HepG2 (cell line): ENCODE measurements around the gene ACP5. TPM values are rescaled to one million over a fixed set of nuclear protein-coding genes. Genes with fewer than 3 reads are reported as not detected.
A peak's percentile ranks its signal among the peaks of the same experiment; 100 is the strongest.

Source experiments
- ATF7-NPFF ChIP-seq: sonication (generic); formaldehyde crosslinking; IDR thresholded peaks from 2 replicates; pipeline ENCODE4 v1.8.1; 2023; ENCODE audit warnings: mild to moderate bottlenecking, low read depth, missing genetic modification reagents, moderate library complexity
- CEBPZ ChIP-seq: IDR thresholded peaks from 2 replicates; pipeline ENCODE4 v1.6.1; 2012; ENCODE audit warnings: low read length, improper control_type of control experiment
- FOXK1 ChIP-seq: sonication (generic); formaldehyde crosslinking; IDR thresholded peaks from 2 replicates; pipeline ENCODE4 v1.4.0; 2020; ENCODE audit warnings: low read depth, missing genetic modification reagents, borderline replicate concordance
- NONO ChIP-seq, 2 experiments: fragments of 450-650 bp in 1 of 2; sonication (generic) in 1 of 2; formaldehyde crosslinking in 1 of 2; IDR thresholded peaks in 1 of 2; conservative IDR thresholded peaks in 1 of 2; 2 replicates each; pipeline versions ENCODE4 v1.6.1 to v1.8.0; 2017 to 2022; ENCODE audit warnings: mild to moderate bottlenecking in 1 of 2, missing genetic modification reagents in 1 of 2, moderate library complexity in 1 of 2
- NR2F6 ChIP-seq, 2 experiments: IDR thresholded peaks; 2 replicates each; pipeline ENCODE4 v1.6.1; 2016; ENCODE audit warnings: antibody characterized with exemption in 1 of 2, mild to moderate bottlenecking in 1 of 2
- SNAPC2 ChIP-seq: sonication (generic); formaldehyde crosslinking; IDR thresholded peaks from 2 replicates; pipeline ENCODE4 v1.8.1; 2022; ENCODE audit warnings: mild to moderate bottlenecking, missing genetic modification reagents
- TCF12 ChIP-seq, 2 experiments: fragments of 450-650 bp in 1 of 2; sonication (generic) in 1 of 2; formaldehyde crosslinking in 1 of 2; IDR thresholded peaks; 2 replicates each; pipeline versions ENCODE4 v1.6.1 to v1.8.0; 2017 to 2022; ENCODE audit warnings: antibody characterized with exemption in 1 of 2, mild to moderate bottlenecking in 1 of 2, missing genetic modification reagents in 1 of 2, moderate library complexity in 1 of 2
- ZBED4 ChIP-seq: sonication (generic); formaldehyde crosslinking; IDR thresholded peaks from 2 replicates; pipeline ENCODE4 v1.4.0; 2020; ENCODE audit warnings: missing genetic modification reagents, borderline replicate concordance
- ZBTB1 ChIP-seq: sonication (generic); formaldehyde crosslinking; IDR thresholded peaks from 2 replicates; pipeline ENCODE4 v1.4.0; 2020; ENCODE audit warnings: missing genetic modification reagents, borderline replicate concordance
- ZNF12 ChIP-seq: sonication (generic); formaldehyde crosslinking; IDR thresholded peaks from 2 replicates; pipeline ENCODE4 v1.5.0; 2020; ENCODE audit warnings: missing genetic modification reagents
- ZNF24 ChIP-seq: fragments of 450-650 bp; IDR thresholded peaks from 2 replicates; pipeline ENCODE4 v1.6.1; 2017; ENCODE audit warnings: antibody characterized with exemption, mild to moderate bottlenecking
- ZNF256 ChIP-seq: sonication (generic); formaldehyde crosslinking; conservative IDR thresholded peaks from 2 replicates; pipeline ENCODE4 v1.4.0; 2020; ENCODE audit warnings: missing genetic modification reagents
- ZNF3 ChIP-seq: IDR thresholded peaks from 2 replicates; pipeline ENCODE4 v1.7.0; 2017; ENCODE audit warnings: inconsistent platforms
- ZNF558 ChIP-seq: sonication (generic); formaldehyde crosslinking; IDR thresholded peaks from 2 replicates; pipeline ENCODE4 v1.9.0; 2022; ENCODE audit warnings: mild to moderate bottlenecking, missing genetic modification reagents, borderline replicate concordance
- ZNF580 ChIP-seq: IDR thresholded peaks from 2 replicates; pipeline ENCODE4 v1.6.1; 2016; ENCODE audit warnings: low read depth, borderline replicate concordance
- ZNF619 ChIP-seq: sonication (generic); formaldehyde crosslinking; IDR thresholded peaks from 2 replicates; pipeline ENCODE4 v1.4.0; 2020; ENCODE audit warnings: mild to moderate bottlenecking, missing genetic modification reagents
- ZNF670 ChIP-seq: sonication (generic); formaldehyde crosslinking; IDR thresholded peaks from 2 replicates; pipeline ENCODE4 v1.8.0; 2022; ENCODE audit warnings: mild to moderate bottlenecking, missing genetic modification reagents, borderline replicate concordance
- ZNF766 ChIP-seq: sonication (generic); formaldehyde crosslinking; IDR thresholded peaks from 2 replicates; pipeline ENCODE4 v1.5.0; 2020; ENCODE audit warnings: missing genetic modification reagents, borderline replicate concordance
- polyA plus RNA-seq, 8 experiments: library from polyadenylated mRNA; depleted of rRNA in 3 of 8; stranded (reverse) in 7 of 8; unstranded in 1 of 8; fragments of >200 nt; fragmentation: Illumina TruSeq in 4 of 8; extraction: Trizol in 4 of 8; gene quantifications; 2 replicates each; pipeline versions ENCODE4 v1.2.1 to v1.2.3, GENCODE V29; 2011 to 2016; ENCODE audit warnings: low read depth in 4 of 8, missing spikeins in 1 of 8, mixed read lengths in 1 of 8; ENCODE audit not compliant: insufficient read depth in 1 of 8
- total RNA-seq, 5 experiments: library from RNA; depleted of rRNA; stranded (reverse); fragments of >200 nt; fragmentation: Illumina TruSeq; extraction: Trizol; gene quantifications; 2 replicates each; pipeline ENCODE4 v1.2.3, GENCODE V29; 2016; ENCODE audit warnings: low read depth in 1 of 5

Gene ACP5
- total and polyA plus RNA-seq, 2 of the 13 experiments (the other 11 are each of a cell fraction or from before 2014, with no cell fraction given): 1.3 to 6.7 TPM

GRCh38 chr19:11597202-11598102 lies 20.0 kb upstream of the ACP5 start, which contains the start of gene ZNF627 (continued):
- TF ChIP-seq CEBPZ (no peak), FOXK1 (peak; percentile 26; the same call in 1 of the 2 replicates), ZNF580 (peak; percentile 65; the same call in 1 of the 2 replicates), ZNF12 (CRISPR knock-in tag) (0 out of 2 replicates have a peak, but pooled peaks have one; percentile 13), ZNF558 (CRISPR knock-in tag) (no peak; the same call in 1 of the 2 replicates), ZNF3 (CRISPR knock-in tag) (no peak), SNAPC2 (no peak), ZNF766 (peak; percentile 87; the same call in 1 of the 2 replicates), TCF12 (IDR thresholded peaks at IDR 0.05) (no peak), TCF12 (CRISPR knock-in tag; IDR thresholded peaks at IDR 0.05) (0 out of 2 replicates have a peak, but pooled peaks have one; percentile 42), ZNF24 (peak; percentile 48; the same call in 1 of the 2 replicates), ZNF619 (peak; percentile 75; the same call in 1 of the 2 replicates), ZBTB1 (no peak), NR2F6 (IDR thresholded peaks at IDR 0.05) (no peak), NR2F6 (CRISPR knock-in tag; IDR thresholded peaks at IDR 0.05) (peak; percentile 64; the same call in 1 of the 2 replicates), ATF7-NPFF (CRISPR knock-in tag) (peak; percentile 92; the same call in 1 of the 2 replicates), ZNF670 (peak; percentile 49; the same call in 1 of the 2 replicates), ZBED4 (no peak; the same call in 1 of the 2 replicates), NONO (IDR thresholded peaks at IDR 0.05) (no peak), NONO (CRISPR knock-in tag; conservative IDR thresholded peaks at IDR 0.05) (peak; percentile 88), ZNF256 (CRISPR knock-in tag) (no peak)
